Spleen (tissue), 7 donors: ENCODE data around the gene EFNA3.

Experiments
- POLR2A ChIP-seq, 3 donors: fragments of 450-650 bp; IDR thresholded peaks; one replicate each; pipeline ENCODE4 v1.5.1; 2017; ENCODE audit warnings: antibody characterized with exemption in 3 of 3, mild to moderate bottlenecking in 1 of 3
- TF ChIP-seq, protein P1 (sequence below), 11 experiments: fragments of 200-600 bp in 7 of 11; fragments of 450-650 bp in 4 of 11; sonication (generic) in 4 of 11; IDR thresholded peaks in 8 of 11; conservative IDR thresholded peaks in 3 of 11; 1 replicate in 7 of 11; 2 replicates in 4 of 11; pipeline versions ENCODE4 v1.4.0 to v1.8.0; 2016 to 2021; ENCODE audit warnings: antibody characterized with exemption in 11 of 11, inconsistent platforms in 4 of 11, mild to moderate bottlenecking in 1 of 11
- donor health status: DM: no; HTN: no; CAD: no; lungs with moderate emphysema.
- donor health status: DM: no; HTN: no; CAD: no.
- donor health status: DM: no; HTN: no; CAD: no.

DNA sequence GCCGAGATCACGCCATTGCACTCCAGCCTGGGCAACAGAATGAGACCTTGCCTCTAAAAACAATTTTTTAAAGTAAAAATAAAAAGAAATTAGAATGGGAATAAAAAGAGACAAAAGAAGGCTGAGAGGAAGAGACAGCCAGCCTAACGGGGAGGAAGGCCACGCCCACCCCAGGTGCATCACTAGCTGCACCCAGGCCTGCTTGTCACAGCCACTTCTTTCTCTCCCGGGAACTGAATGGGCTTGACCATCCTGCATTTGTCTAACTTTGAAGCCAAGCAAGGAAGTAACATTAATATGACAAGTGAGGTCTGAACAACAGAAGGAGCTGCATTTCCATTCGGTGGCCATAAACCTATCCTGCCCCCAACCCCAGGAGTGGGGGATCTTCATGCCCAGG is 28.2 kb downstream of the EFNA3 start:
- TF ChIP-seq POLR2A (IDR thresholded peaks at IDR 0.05), result no peak
- TF ChIP-seq, protein P1, sequence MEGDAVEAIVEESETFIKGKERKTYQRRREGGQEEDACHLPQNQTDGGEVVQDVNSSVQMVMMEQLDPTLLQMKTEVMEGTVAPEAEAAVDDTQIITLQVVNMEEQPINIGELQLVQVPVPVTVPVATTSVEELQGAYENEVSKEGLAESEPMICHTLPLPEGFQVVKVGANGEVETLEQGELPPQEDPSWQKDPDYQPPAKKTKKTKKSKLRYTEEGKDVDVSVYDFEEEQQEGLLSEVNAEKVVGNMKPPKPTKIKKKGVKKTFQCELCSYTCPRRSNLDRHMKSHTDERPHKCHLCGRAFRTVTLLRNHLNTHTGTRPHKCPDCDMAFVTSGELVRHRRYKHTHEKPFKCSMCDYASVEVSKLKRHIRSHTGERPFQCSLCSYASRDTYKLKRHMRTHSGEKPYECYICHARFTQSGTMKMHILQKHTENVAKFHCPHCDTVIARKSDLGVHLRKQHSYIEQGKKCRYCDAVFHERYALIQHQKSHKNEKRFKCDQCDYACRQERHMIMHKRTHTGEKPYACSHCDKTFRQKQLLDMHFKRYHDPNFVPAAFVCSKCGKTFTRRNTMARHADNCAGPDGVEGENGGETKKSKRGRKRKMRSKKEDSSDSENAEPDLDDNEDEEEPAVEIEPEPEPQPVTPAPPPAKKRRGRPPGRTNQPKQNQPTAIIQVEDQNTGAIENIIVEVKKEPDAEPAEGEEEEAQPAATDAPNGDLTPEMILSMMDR (IDR thresholded peaks at IDR 0.05 in 8 of 11, conservative IDR thresholded peaks at IDR 0.05 in 3 of 11), result no peak
